Sigmoid colon (tissue), 4 donors: Measurements from ENCODE around the gene ZCCHC18.

Source experiments
- CTCF ChIP-seq, 4 experiments: fragments of 450-650 bp in 3 of 4; fragments of 200-600 bp in 1 of 4; IDR thresholded peaks; one replicate each; pipeline ENCODE4 v1.5.1; 2016 to 2019; ENCODE audit warnings: antibody characterized with exemption in 4 of 4, mild to moderate bottlenecking in 3 of 4, moderate library complexity in 2 of 4
- EP300 ChIP-seq, 4 donors: sonication (generic); formaldehyde crosslinking; IDR thresholded peaks; one replicate each; pipeline ENCODE4 v1.6.1; 2017; ENCODE audit warnings: antibody characterized with exemption in 4 of 4

- TF ChIP-seq EP300 (IDR thresholded peaks at IDR 0.05) (no peak), CTCF (IDR thresholded peaks at IDR 0.05) (no peak)
These were observed at the start of gene ZCCHC18 for GRCh38 chrX:104112326-104112951.
